ENCODE measurements around the gene NFATC1.

The NFATC1 gene

GRCh38 chr18:79548621-79548985, 152.9 kb downstream of the NFATC1 start:
- no peak for DNase-seq
- Histone ChIP-seq H3K36me3 (ENCODE audit: control insufficient read depth in 4 of 4, insufficient read depth in 4 of 4, low read length in 3 of 4) (no peaks in the 10 kb centered on the region), H3K27ac (ENCODE audit: insufficient read depth in 1 of 2, low read depth in 1 of 2, low read length in 2 of 2, poor library complexity in 1 of 2, severe bottlenecking in 2 of 2) (no peak overlapping the region), H3K4me1 (ENCODE audit: control extremely low read depth in 1 of 4, control insufficient read depth in 4 of 4, insufficient read depth in 4 of 4, low read length in 3 of 4) (peaks cover 0 to 21% (median 7%) of the 10 kb centered on the region in 4 experiments), H3K9me3 (ENCODE audit: control extremely low read depth in 1 of 5, control insufficient read depth in 4 of 5, insufficient read depth in 2 of 5, low read depth in 1 of 5, low read length in 4 of 5) (no peaks in the 10 kb centered on the region), H3K27me3 (replicated peaks in 2 of 5; ENCODE audit: control insufficient read depth in 4 of 5, insufficient read depth in 5 of 5, low read length in 4 of 5) (no peaks in the 10 kb centered on the region), H3K4me3 (ENCODE audit: control insufficient read depth in 1 of 7, extremely low read depth in 1 of 7, insufficient read depth in 4 of 7, low read depth in 2 of 7, low read length in 6 of 7) (no peak overlapping the region)
- ChIA-PET POLR2A (no interaction called here), CTCF (no interaction called here)
- 92% methylated on average over 14 of the region's 24 CpGs for WGBS (ENCODE audit: insufficient coverage)

- CTCF ChIA-PET = no interaction called here
- Histone ChIP-seq H3K4me1 (ENCODE audit: control extremely low read depth in 1 of 4, control insufficient read depth in 4 of 4, insufficient read depth in 4 of 4, low read length in 3 of 4) (peaks cover 0 to 21% (median 7%) of the 10 kb centered on the region in 4 experiments), H3K27ac (ENCODE audit: insufficient read depth in 1 of 2, low read depth in 1 of 2, low read length in 2 of 2, poor library complexity in 1 of 2, severe bottlenecking in 2 of 2) (no peak overlapping the region), H3K36me3 (ENCODE audit: control insufficient read depth in 4 of 4, insufficient read depth in 4 of 4, low read length in 3 of 4) (no peaks in the 10 kb centered on the region), H3K27me3 (replicated peaks in 2 of 5; ENCODE audit: control insufficient read depth in 4 of 5, insufficient read depth in 5 of 5, low read length in 4 of 5) (no peaks in the 10 kb centered on the region), H3K4me3 (ENCODE audit: control insufficient read depth in 1 of 7, extremely low read depth in 1 of 7, insufficient read depth in 4 of 7, low read depth in 2 of 7, low read length in 6 of 7) (no peak overlapping the region), H3K9me3 (ENCODE audit: control extremely low read depth in 1 of 5, control insufficient read depth in 4 of 5, insufficient read depth in 2 of 5, low read depth in 1 of 5, low read length in 4 of 5) (no peaks in the 10 kb centered on the region)
- POLR2A ChIA-PET = no interaction called here
- WGBS (ENCODE audit: insufficient coverage) = 94% methylated on average over 31 of the region's 31 CpGs
- DNase-seq = no peak
Measured at GRCh38 chr18:79548986-79549637, 153.4 kb downstream of the NFATC1 start.

- H3K27me3 ChIP-seq (replicated peaks in 2 of 5; ENCODE audit: control insufficient read depth in 4 of 5, insufficient read depth in 5 of 5, low read length in 4 of 5) = no peaks in the 10 kb centered on the region
- DNase-seq = no peak
- ChIA-PET POLR2A (no interaction called here), CTCF (no interaction called here)
- no peaks in the 10 kb centered on the region for H3K9me3 ChIP-seq (ENCODE audit: control extremely low read depth in 1 of 5, control insufficient read depth in 4 of 5, insufficient read depth in 2 of 5, low read depth in 1 of 5, low read length in 4 of 5)
- H3K36me3 ChIP-seq (ENCODE audit: control insufficient read depth in 4 of 4, insufficient read depth in 4 of 4, low read length in 3 of 4) = no peaks in the 10 kb centered on the region
- peaks cover 0 to 20% (median 7%) of the 10 kb centered on the region in 4 experiments for H3K4me1 ChIP-seq (ENCODE audit: control extremely low read depth in 1 of 4, control insufficient read depth in 4 of 4, insufficient read depth in 4 of 4, low read length in 3 of 4)
- over 99% methylated on average over 16 of the region's 20 CpGs for WGBS (ENCODE audit: insufficient coverage)
- no peak overlapping the region for H3K4me3 ChIP-seq (ENCODE audit: control insufficient read depth in 1 of 7, extremely low read depth in 1 of 7, insufficient read depth in 4 of 7, low read depth in 2 of 7, low read length in 6 of 7)
- no peak overlapping the region for H3K27ac ChIP-seq (ENCODE audit: insufficient read depth in 1 of 2, low read depth in 1 of 2, low read length in 2 of 2, poor library complexity in 1 of 2, severe bottlenecking in 2 of 2)
Measured at GRCh38 chr18:79549638-79550000, 153.9 kb downstream of the NFATC1 start.

GRCh38 chr18:79552140-79552631, 156.5 kb downstream of the NFATC1 start:
- Histone ChIP-seq H3K36me3 (ENCODE audit: control insufficient read depth in 4 of 4, insufficient read depth in 4 of 4, low read length in 3 of 4) (no peaks in the 10 kb centered on the region), H3K27ac (ENCODE audit: insufficient read depth in 1 of 2, low read depth in 1 of 2, low read length in 2 of 2, poor library complexity in 1 of 2, severe bottlenecking in 2 of 2) (no peak overlapping the region), H3K27me3 (replicated peaks in 2 of 5; ENCODE audit: control insufficient read depth in 4 of 5, insufficient read depth in 5 of 5, low read length in 4 of 5) (no peaks in the 10 kb centered on the region), H3K4me3 (ENCODE audit: control insufficient read depth in 1 of 7, extremely low read depth in 1 of 7, insufficient read depth in 4 of 7, low read depth in 2 of 7, low read length in 6 of 7) (no peak overlapping the region), H3K4me1 (ENCODE audit: control extremely low read depth in 1 of 4, control insufficient read depth in 4 of 4, insufficient read depth in 4 of 4, low read length in 3 of 4) (no peaks in the 10 kb centered on the region), H3K9me3 (ENCODE audit: control extremely low read depth in 1 of 5, control insufficient read depth in 4 of 5, insufficient read depth in 2 of 5, low read depth in 1 of 5, low read length in 4 of 5) (no peaks in the 10 kb centered on the region)
- ChIA-PET CTCF (no interaction called here), POLR2A (no interaction called here)
- no peak for DNase-seq
- WGBS (ENCODE audit: insufficient coverage) = 97% methylated on average over 6 of the region's 20 CpGs

- Histone ChIP-seq H3K4me1 (ENCODE audit: control extremely low read depth in 1 of 4, control insufficient read depth in 4 of 4, insufficient read depth in 4 of 4, low read length in 3 of 4) (no peaks in the 10 kb centered on the region), H3K4me3 (ENCODE audit: control insufficient read depth in 1 of 7, extremely low read depth in 1 of 7, insufficient read depth in 4 of 7, low read depth in 2 of 7, low read length in 6 of 7) (no peak overlapping the region), H3K9me3 (ENCODE audit: control extremely low read depth in 1 of 5, control insufficient read depth in 4 of 5, insufficient read depth in 2 of 5, low read depth in 1 of 5, low read length in 4 of 5) (no peaks in the 10 kb centered on the region), H3K36me3 (ENCODE audit: control insufficient read depth in 4 of 4, insufficient read depth in 4 of 4, low read length in 3 of 4) (no peaks in the 10 kb centered on the region), H3K27me3 (replicated peaks in 2 of 5; ENCODE audit: control insufficient read depth in 4 of 5, insufficient read depth in 5 of 5, low read length in 4 of 5) (no peaks in the 10 kb centered on the region), H3K27ac (ENCODE audit: insufficient read depth in 1 of 2, low read depth in 1 of 2, low read length in 2 of 2, poor library complexity in 1 of 2, severe bottlenecking in 2 of 2) (no peak overlapping the region)
- POLR2A ChIA-PET = no interaction called here
- CTCF ChIA-PET = no interaction called here
- no peak for DNase-seq
- 91% methylated on average over 23 of the region's 25 CpGs for WGBS (ENCODE audit: insufficient coverage)
Measured at GRCh38 chr18:79552696-79553095, 157.0 kb downstream of the NFATC1 start.

GRCh38 chr18:79553154-79553553, 157.4 kb downstream of the NFATC1 start:
- WGBS (ENCODE audit: insufficient coverage) = 96% methylated on average over 22 of the region's 24 CpGs
- no peak for DNase-seq
- H3K27ac ChIP-seq (ENCODE audit: insufficient read depth in 1 of 2, low read depth in 1 of 2, low read length in 2 of 2, poor library complexity in 1 of 2, severe bottlenecking in 2 of 2) = no peak overlapping the region
- H3K9me3 ChIP-seq (ENCODE audit: control extremely low read depth in 1 of 5, control insufficient read depth in 4 of 5, insufficient read depth in 2 of 5, low read depth in 1 of 5, low read length in 4 of 5) = no peaks in the 10 kb centered on the region
- H3K27me3 ChIP-seq (replicated peaks in 2 of 5; ENCODE audit: control insufficient read depth in 4 of 5, insufficient read depth in 5 of 5, low read length in 4 of 5) = no peaks in the 10 kb centered on the region
- no peaks in the 10 kb centered on the region for H3K36me3 ChIP-seq (ENCODE audit: control insufficient read depth in 4 of 4, insufficient read depth in 4 of 4, low read length in 3 of 4)
- no peaks in the 10 kb centered on the region for H3K4me1 ChIP-seq (ENCODE audit: control extremely low read depth in 1 of 4, control insufficient read depth in 4 of 4, insufficient read depth in 4 of 4, low read length in 3 of 4)
- CTCF ChIA-PET = no interaction called here
- H3K4me3 ChIP-seq (ENCODE audit: control insufficient read depth in 1 of 7, extremely low read depth in 1 of 7, insufficient read depth in 4 of 7, low read depth in 2 of 7, low read length in 6 of 7) = no peak overlapping the region
- POLR2A ChIA-PET = no interaction called here

- WGBS (ENCODE audit: insufficient coverage) = 95% methylated on average over 25 of the region's 25 CpGs
- H3K4me1 ChIP-seq (ENCODE audit: control extremely low read depth in 1 of 4, control insufficient read depth in 4 of 4, insufficient read depth in 4 of 4, low read length in 3 of 4) = no peaks in the 10 kb centered on the region
- DNase-seq = no peak
- no peak overlapping the region for H3K27ac ChIP-seq (ENCODE audit: insufficient read depth in 1 of 2, low read depth in 1 of 2, low read length in 2 of 2, poor library complexity in 1 of 2, severe bottlenecking in 2 of 2)
- no peaks in the 10 kb centered on the region for H3K36me3 ChIP-seq (ENCODE audit: control insufficient read depth in 4 of 4, insufficient read depth in 4 of 4, low read length in 3 of 4)
- H3K27me3 ChIP-seq (replicated peaks in 2 of 5; ENCODE audit: control insufficient read depth in 4 of 5, insufficient read depth in 5 of 5, low read length in 4 of 5) = no peaks in the 10 kb centered on the region
- CTCF ChIA-PET = no interaction called here
- no peaks in the 10 kb centered on the region for H3K9me3 ChIP-seq (ENCODE audit: control extremely low read depth in 1 of 5, control insufficient read depth in 4 of 5, insufficient read depth in 2 of 5, low read depth in 1 of 5, low read length in 4 of 5)
- H3K4me3 ChIP-seq (ENCODE audit: control insufficient read depth in 1 of 7, extremely low read depth in 1 of 7, insufficient read depth in 4 of 7, low read depth in 2 of 7, low read length in 6 of 7) = no peak overlapping the region
- POLR2A ChIA-PET = no interaction called here
Measured at GRCh38 chr18:79553696-79554095, 158.0 kb downstream of the NFATC1 start.
